Panc1 (cell line): ENCODE results near the gene CFAP68. TPM values are rescaled to one million over a fixed set of nuclear protein-coding genes. Genes with fewer than 3 reads are reported as not detected.

ENCODE experiments used
- ATAC-seq: fragments of 200-7000 bp; cut with Tn5 transposase; 2 replicates; pipeline ENCODE4 v1.9.1; 2020; ENCODE audit warnings: mild to moderate bottlenecking, moderate library complexity
- BruUV-seq: library from RNA; stranded (reverse); fragments of 400-500 nt; replicated peaks from 2 replicates; lab custom pipeline; 2021; lab: Mats Ljungman, UMichigan
- CTCF ChIA-PET: fragments of 300-600 bp; sonication (Branson Sonifier 250); formaldehyde crosslinking; loops from one replicate; lab custom pipeline; 2022; ENCODE audit warnings: antibody characterized with exemption; lab: Charles Lee
- POLR2A ChIA-PET: fragments of 300-600 bp; sonication (Branson Sonifier 250); formaldehyde crosslinking; loops from one replicate; lab custom pipeline; 2022; ENCODE audit warnings: antibody characterized with exemption; lab: Charles Lee
- DNase-seq: peaks from one replicate; pipeline ENCODE4 v3.0.0-alpha.2; 2010; ENCODE audit warnings: low read depth, low spot score
- H3K27ac ChIP-seq: 2 replicates; pipeline ENCODE4 v1.5.1; 2011; ENCODE audit warnings: mild to moderate bottlenecking, low read length, inconsistent platforms
- H3K27me3 ChIP-seq: fragments of 200-500 bp; sonication (Bioruptor generic); 2 replicates; pipeline ENCODE4 v1.6.0; 2014; ENCODE audit warnings: low read length, inconsistent platforms; ENCODE audit not compliant: control insufficient read depth, insufficient read depth
- H3K36me3 ChIP-seq: fragments of 200-500 bp; sonication (Bioruptor generic); 2 replicates; pipeline ENCODE4 v1.5.1; 2014; ENCODE audit warnings: inconsistent platforms, mild to moderate bottlenecking, low read length, moderate library complexity; ENCODE audit not compliant: control insufficient read depth, insufficient read depth
- H3K4me1 ChIP-seq: 2 replicates; pipeline ENCODE4 v1.5.1; 2011; ENCODE audit warnings: inconsistent platforms, mild to moderate bottlenecking, low read length, moderate library complexity; ENCODE audit not compliant: control insufficient read depth, insufficient read depth
- H3K4me3 ChIP-seq, 2 experiments: 2 replicates each; pipeline ENCODE4 v1.5.1; 2011 to 2012; ENCODE audit warnings: low read depth in 2 of 2, low read length in 2 of 2, mild to moderate bottlenecking in 2 of 2, inconsistent platforms in 1 of 2, moderate library complexity in 1 of 2
- H3K9me3 ChIP-seq: fragments of 200-500 bp; sonication (Bioruptor generic); 2 replicates; pipeline ENCODE4 v1.5.1; 2014; ENCODE audit warnings: low read depth, mild to moderate bottlenecking, inconsistent platforms, low read length, moderate library complexity; ENCODE audit not compliant: control insufficient read depth, insufficient read depth
- POLR2AphosphoS5 ChIP-seq: IDR thresholded peaks from 2 replicates; pipeline ENCODE4 v1.6.1; 2012; ENCODE audit warnings: mild to moderate bottlenecking, low read depth, low read length, moderate library complexity
- SIN3A ChIP-seq: IDR thresholded peaks from 2 replicates; pipeline ENCODE4 v1.6.1; 2012; ENCODE audit warnings: low read depth, mild to moderate bottlenecking, low read length, moderate library complexity, borderline replicate concordance; ENCODE audit not compliant: insufficient read depth
- TCF7L2 ChIP-seq: IDR thresholded peaks from 2 replicates; pipeline ENCODE4 v1.6.1; 2011; ENCODE audit warnings: mild to moderate bottlenecking, low read depth, low read length, inconsistent platforms
- in situ Hi-C: cut with HindIII; loops from 2 replicates; pipeline ENCODE4 v1.10.0; 2016; ENCODE audit warnings: low sequenced_read_pairs, low pct_unique_long_range_greater_than_20kb
- intact Hi-C: fragments of 100-400 bp; cut with micrococcal nuclease; formaldehyde crosslinking; loops from one replicate; pipeline ENCODE4 v1.10.0; 2022; ENCODE audit not compliant: unreplicated experiment
- total RNA-seq: library from RNA; stranded (reverse); gene quantifications from one replicate; pipeline ENCODE4 v1.2.1, GENCODE V29; 2021; ENCODE audit not compliant: unreplicated experiment
- TF ChIP-seq, protein P1 (sequence below): fragments of 450-650 bp; IDR thresholded peaks from 2 replicates; pipeline ENCODE4 v1.5.1; 2017; ENCODE audit warnings: mild to moderate bottlenecking
- TF ChIP-seq, protein P2 (sequence below), 2 experiments: IDR thresholded peaks; 2 replicates each; pipeline ENCODE4 v1.6.1; 2011 to 2012; ENCODE audit warnings: low read depth in 2 of 2, control low read depth in 1 of 2, low read length in 1 of 2, mild to moderate bottlenecking in 1 of 2, moderate library complexity in 1 of 2; ENCODE audit not compliant: insufficient read depth in 1 of 2

CFAP68 gene
- total RNA-seq, 1 experiment from 2014 or later, result 16.6 TPM

DNA sequence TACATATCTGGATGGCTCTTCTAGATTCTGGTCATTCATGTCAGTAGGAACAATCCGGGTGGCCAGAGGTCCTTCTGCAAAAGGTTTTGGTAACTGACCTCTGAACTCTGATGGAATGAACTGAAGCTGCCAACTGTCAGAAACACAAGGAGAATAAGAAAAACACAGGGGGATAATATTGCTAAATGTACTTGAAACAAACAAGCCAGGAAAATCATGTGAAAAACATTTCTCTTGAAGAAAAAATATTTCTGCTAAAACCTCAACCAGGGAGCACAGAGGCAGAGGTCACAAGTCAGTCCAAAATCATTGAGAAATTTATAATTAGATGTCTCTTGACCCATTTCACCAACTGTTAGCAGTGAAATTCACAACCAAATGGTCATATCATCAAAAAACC is 43.2 kb upstream of the CFAP68 start:
- CTCF ChIA-PET, result no interaction called here
- TF ChIP-seq SIN3A (no peak), POLR2AphosphoS5 (no peak), TCF7L2 (no peak)
- TF ChIP-seq, protein P1, sequence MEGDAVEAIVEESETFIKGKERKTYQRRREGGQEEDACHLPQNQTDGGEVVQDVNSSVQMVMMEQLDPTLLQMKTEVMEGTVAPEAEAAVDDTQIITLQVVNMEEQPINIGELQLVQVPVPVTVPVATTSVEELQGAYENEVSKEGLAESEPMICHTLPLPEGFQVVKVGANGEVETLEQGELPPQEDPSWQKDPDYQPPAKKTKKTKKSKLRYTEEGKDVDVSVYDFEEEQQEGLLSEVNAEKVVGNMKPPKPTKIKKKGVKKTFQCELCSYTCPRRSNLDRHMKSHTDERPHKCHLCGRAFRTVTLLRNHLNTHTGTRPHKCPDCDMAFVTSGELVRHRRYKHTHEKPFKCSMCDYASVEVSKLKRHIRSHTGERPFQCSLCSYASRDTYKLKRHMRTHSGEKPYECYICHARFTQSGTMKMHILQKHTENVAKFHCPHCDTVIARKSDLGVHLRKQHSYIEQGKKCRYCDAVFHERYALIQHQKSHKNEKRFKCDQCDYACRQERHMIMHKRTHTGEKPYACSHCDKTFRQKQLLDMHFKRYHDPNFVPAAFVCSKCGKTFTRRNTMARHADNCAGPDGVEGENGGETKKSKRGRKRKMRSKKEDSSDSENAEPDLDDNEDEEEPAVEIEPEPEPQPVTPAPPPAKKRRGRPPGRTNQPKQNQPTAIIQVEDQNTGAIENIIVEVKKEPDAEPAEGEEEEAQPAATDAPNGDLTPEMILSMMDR, result no peak
- TF ChIP-seq, protein P2, sequence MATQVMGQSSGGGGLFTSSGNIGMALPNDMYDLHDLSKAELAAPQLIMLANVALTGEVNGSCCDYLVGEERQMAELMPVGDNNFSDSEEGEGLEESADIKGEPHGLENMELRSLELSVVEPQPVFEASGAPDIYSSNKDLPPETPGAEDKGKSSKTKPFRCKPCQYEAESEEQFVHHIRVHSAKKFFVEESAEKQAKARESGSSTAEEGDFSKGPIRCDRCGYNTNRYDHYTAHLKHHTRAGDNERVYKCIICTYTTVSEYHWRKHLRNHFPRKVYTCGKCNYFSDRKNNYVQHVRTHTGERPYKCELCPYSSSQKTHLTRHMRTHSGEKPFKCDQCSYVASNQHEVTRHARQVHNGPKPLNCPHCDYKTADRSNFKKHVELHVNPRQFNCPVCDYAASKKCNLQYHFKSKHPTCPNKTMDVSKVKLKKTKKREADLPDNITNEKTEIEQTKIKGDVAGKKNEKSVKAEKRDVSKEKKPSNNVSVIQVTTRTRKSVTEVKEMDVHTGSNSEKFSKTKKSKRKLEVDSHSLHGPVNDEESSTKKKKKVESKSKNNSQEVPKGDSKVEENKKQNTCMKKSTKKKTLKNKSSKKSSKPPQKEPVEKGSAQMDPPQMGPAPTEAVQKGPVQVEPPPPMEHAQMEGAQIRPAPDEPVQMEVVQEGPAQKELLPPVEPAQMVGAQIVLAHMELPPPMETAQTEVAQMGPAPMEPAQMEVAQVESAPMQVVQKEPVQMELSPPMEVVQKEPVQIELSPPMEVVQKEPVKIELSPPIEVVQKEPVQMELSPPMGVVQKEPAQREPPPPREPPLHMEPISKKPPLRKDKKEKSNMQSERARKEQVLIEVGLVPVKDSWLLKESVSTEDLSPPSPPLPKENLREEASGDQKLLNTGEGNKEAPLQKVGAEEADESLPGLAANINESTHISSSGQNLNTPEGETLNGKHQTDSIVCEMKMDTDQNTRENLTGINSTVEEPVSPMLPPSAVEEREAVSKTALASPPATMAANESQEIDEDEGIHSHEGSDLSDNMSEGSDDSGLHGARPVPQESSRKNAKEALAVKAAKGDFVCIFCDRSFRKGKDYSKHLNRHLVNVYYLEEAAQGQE (IDR thresholded peaks at IDR 0.05; ENCODE audit: insufficient read depth in 1 of 2, low read depth in 2 of 2, low read length in 1 of 2), result no peak
- no peaks in the 10 kb centered on the region for H3K4me1 ChIP-seq
- H3K27ac ChIP-seq, result no peak overlapping the region
- H3K9me3 ChIP-seq, result no peaks in the 10 kb centered on the region
- H3K27me3 ChIP-seq, result no peaks in the 10 kb centered on the region
- no peak overlapping the region for H3K4me3 ChIP-seq
- ATAC-seq (no peak), DNase-seq (no peak)
- in situ Hi-C loops, result no loop called here
- H3K36me3 ChIP-seq, result no peaks in the 10 kb centered on the region; the same call in 1 of the 2 replicates
- intact Hi-C loops, result no loop called here
- no TSS peak for BruUV-seq
- POLR2A ChIA-PET, result no interaction called here

DNA sequence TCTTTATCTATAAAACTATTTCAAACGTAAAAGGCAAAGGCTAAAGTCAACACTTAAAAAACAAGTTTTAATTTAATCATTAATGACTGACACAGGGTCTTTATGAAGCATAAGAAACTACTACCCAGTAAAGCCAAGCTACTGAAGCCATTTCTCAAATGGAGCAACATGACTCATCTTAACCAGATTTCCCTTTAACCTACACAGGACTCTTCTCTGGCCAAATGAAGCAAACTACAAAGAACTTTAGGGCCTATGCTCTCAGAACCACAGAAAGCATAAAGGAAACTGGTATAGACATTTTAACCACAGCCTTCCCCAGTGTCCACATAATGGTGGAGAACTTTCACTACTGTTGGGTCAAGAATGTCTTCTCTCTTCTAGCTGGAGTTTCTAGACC is 42.6 kb upstream of the CFAP68 start:
- POLR2A ChIA-PET, result no interaction called here
- DNase-seq (no peak), ATAC-seq (no peak)
- CTCF ChIA-PET, result no interaction called here
- Histone ChIP-seq H3K4me3 (no peak overlapping the region), H3K36me3 (no peaks in the 10 kb centered on the region; the same call in 1 of the 2 replicates), H3K27me3 (no peaks in the 10 kb centered on the region), H3K9me3 (no peaks in the 10 kb centered on the region), H3K27ac (no peak overlapping the region), H3K4me1 (peaks cover 3% of the 10 kb centered on the region; the same call in 1 of the 2 replicates)
- intact Hi-C loops, result no loop called here
- in situ Hi-C loops, result no loop called here
- TF ChIP-seq SIN3A, result no peak
- TF ChIP-seq, protein P2 (IDR thresholded peaks at IDR 0.05; ENCODE audit: insufficient read depth in 1 of 2, low read depth in 2 of 2, low read length in 1 of 2), result no peak
- TF ChIP-seq, protein P1, result no peak
- no peak for TF ChIP-seq POLR2AphosphoS5
- TF ChIP-seq TCF7L2, result no peak
- BruUV-seq, result no TSS peak
